Lower lobe of right lung (tissue), 2 donors: Measurements from ENCODE around the gene COLEC11. TPM values are rescaled to one million over a fixed set of nuclear protein-coding genes. Genes with fewer than 3 reads are reported as not detected.
A peak's percentile ranks its signal among the peaks of the same experiment; 100 is the strongest.

Experiments
- ATAC-seq, 2 donors: fragments of 200-7000 bp; cut with Tn5 transposase; one replicate each; pipeline ENCODE4 v1.9.1; 2020 to 2022; ENCODE audit warnings: mild to moderate bottlenecking in 2 of 2, moderate library complexity in 2 of 2
- DNase-seq: peaks from one replicate; pipeline ENCODE4 v3.0.0-alpha.2; 2020
- H3K27ac ChIP-seq: fragments of 200-600 bp; one replicate; pipeline ENCODE4 v1.8.0; 2022
- H3K27me3 ChIP-seq: fragments of 200-600 bp; one replicate; pipeline ENCODE4 v1.8.0; 2022; ENCODE audit warnings: low read depth
- H3K36me3 ChIP-seq: fragments of 200-600 bp; one replicate; pipeline ENCODE4 v1.8.0; 2022; ENCODE audit warnings: mild to moderate bottlenecking
- H3K4me1 ChIP-seq: fragments of 200-600 bp; one replicate; pipeline ENCODE4 v1.8.0; 2022
- H3K4me3 ChIP-seq: fragments of 200-600 bp; one replicate; pipeline ENCODE4 v1.8.0; 2022; ENCODE audit warnings: mild to moderate bottlenecking
- H3K9me3 ChIP-seq: fragments of 200-600 bp; one replicate; pipeline ENCODE4 v1.8.0; 2022
- intact Hi-C: fragments of 100-400 bp; cut with DNase I; formaldehyde crosslinking; loops from one replicate; pipeline ENCODE4 v1.11.0; 2022
- total RNA-seq: library from RNA; stranded (reverse); fragmentation: NEBNext Ultra II Directional; extraction: Animal tissue kit (Norgen Biotek cat#: 25700); gene quantifications from one replicate; pipeline ENCODE4 v1.2.1, GENCODE V29; 2021
- TF ChIP-seq, protein P1 (sequence below): fragments of 200-600 bp; IDR thresholded peaks from one replicate; pipeline ENCODE4 v1.8.0; 2022; ENCODE audit warnings: antibody characterized with exemption, mild to moderate bottlenecking
- donor health status: DM: no; HTN: yes; CAD: no; lungs with severe emphysema.

The COLEC11 gene
- total RNA-seq, 1 donor from 2014 or later = 0.30 TPM

DNA sequence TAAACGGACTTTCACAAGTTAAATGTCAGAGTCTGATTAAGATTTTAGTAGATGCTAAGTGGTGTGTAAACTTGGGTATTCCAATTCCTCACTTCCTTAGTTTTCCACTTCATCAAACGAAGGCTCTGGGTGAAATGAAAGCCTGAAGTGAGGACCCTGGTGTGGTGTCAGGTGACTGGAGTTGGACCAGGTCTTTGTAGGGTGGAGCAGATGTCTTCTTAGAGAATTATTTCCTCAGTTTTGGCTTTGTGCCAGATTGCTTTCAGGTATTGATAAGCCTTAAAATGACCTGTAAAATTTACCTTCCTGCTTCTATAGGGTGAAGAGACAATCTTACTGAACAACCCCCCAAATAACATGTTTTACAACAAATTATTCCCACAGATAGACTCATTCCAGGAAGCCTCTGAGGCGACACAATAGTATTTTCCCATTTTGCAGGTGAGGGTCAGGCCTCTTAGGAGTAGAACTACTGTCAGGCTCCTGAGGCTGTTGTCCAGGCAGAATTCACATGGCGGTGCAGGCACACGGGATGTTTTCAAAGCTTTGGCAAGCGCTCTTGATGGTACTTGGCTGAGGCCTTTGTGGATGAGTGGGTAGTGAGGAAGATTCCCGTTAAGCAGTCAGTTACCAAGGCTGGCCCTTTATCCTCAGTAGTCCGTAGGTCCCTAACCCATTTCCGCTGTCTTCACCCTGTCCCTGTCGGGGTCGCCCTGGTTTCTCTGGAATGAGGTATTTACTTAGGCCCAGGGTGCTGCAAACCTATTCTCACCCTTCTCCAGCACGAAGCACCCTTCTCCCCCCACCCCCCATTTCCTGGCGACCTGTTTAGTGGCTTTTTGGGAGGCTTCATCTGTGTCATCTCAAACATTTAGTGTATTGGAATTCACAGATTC is 13.3 kb upstream of the COLEC11 start:
- Histone ChIP-seq H3K4me1 (peaks cover 32% of the 10 kb centered on the region), H3K9me3 (no peaks in the 10 kb centered on the region), H3K27ac (no peak overlapping the region), H3K27me3 (no peaks in the 10 kb centered on the region), H3K4me3 (no peak overlapping the region), H3K36me3 (peaks cover 81% of the 10 kb centered on the region)
- ATAC-seq (no peak), DNase-seq (no peak)
- TF ChIP-seq, protein P1, sequence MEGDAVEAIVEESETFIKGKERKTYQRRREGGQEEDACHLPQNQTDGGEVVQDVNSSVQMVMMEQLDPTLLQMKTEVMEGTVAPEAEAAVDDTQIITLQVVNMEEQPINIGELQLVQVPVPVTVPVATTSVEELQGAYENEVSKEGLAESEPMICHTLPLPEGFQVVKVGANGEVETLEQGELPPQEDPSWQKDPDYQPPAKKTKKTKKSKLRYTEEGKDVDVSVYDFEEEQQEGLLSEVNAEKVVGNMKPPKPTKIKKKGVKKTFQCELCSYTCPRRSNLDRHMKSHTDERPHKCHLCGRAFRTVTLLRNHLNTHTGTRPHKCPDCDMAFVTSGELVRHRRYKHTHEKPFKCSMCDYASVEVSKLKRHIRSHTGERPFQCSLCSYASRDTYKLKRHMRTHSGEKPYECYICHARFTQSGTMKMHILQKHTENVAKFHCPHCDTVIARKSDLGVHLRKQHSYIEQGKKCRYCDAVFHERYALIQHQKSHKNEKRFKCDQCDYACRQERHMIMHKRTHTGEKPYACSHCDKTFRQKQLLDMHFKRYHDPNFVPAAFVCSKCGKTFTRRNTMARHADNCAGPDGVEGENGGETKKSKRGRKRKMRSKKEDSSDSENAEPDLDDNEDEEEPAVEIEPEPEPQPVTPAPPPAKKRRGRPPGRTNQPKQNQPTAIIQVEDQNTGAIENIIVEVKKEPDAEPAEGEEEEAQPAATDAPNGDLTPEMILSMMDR = no peak
- intact Hi-C loops = no loop called here

DNA sequence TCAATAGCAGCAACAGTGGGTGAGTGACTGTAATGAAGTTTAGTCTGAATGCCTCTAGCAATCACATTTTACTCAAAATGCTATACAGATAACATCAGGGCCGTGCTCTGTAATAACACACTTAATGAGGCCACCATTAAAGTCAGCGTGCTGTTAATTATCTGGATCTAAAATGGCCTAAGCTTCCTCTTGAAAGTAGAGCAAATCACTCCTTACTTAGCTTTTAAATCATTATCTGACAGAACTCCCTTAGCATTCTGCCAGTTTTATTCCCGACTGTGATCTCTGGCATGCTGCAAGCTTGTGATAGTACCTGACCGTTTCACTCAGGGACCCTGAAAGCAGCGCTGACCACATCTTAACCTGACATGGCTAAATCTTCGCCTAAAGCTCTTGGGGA is 10.8 kb upstream of the COLEC11 start:
- DNase-seq (no peak), ATAC-seq (no peak)
- H3K27ac ChIP-seq = peak overlapping the region; percentile 80
- intact Hi-C loops = no loop called here
- no peaks in the 10 kb centered on the region for H3K27me3 ChIP-seq
- peaks cover 57% of the 10 kb centered on the region for H3K36me3 ChIP-seq
- no peaks in the 10 kb centered on the region for H3K9me3 ChIP-seq
- TF ChIP-seq, protein P1 = no peak
- H3K4me1 ChIP-seq = peaks cover 8% of the 10 kb centered on the region
- no peak overlapping the region for H3K4me3 ChIP-seq

DNA sequence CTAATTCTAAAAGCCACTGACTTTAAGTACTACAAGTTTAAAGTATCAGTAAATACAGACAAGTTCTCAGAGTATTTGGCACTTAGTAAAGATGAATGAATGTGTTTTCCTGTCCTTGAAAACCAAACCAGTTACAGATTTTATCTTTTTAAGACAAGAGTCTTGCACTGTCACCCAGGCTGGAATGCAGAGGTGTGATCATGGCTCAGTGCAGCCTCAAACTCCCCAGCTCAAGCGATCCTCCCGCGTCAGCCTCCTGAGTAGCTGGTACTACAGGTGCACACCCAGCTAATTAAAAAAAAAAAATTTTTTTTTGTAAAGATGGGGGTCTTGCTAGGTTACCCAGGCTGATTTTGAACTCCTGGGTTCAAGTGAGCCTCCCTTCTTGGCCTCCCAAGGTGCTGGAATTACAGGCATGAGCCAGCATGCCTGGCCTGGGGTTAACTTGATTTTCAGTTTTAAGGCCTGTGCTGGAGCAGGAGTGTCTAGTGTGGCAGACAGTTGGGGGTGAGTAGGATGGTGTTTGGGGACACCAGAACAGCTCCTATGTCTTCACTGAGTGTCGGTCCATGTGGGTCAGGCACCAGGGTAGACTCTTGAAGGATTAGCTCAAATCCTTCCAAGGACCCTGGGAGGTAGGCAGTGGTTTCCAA is 10.2 kb upstream of the COLEC11 start:
- Histone ChIP-seq H3K9me3 (no peaks in the 10 kb centered on the region), H3K27me3 (no peaks in the 10 kb centered on the region), H3K4me3 (peak overlapping the region; percentile 33), H3K36me3 (peaks cover 50% of the 10 kb centered on the region), H3K27ac (peak overlapping the region; percentile 80), H3K4me1 (peaks cover 3% of the 10 kb centered on the region)
- intact Hi-C loops = no loop called here
- DNase-seq (no peak), ATAC-seq (peak in 1 of 2 donors; percentile 19)
- TF ChIP-seq, protein P1 = no peak

DNA sequence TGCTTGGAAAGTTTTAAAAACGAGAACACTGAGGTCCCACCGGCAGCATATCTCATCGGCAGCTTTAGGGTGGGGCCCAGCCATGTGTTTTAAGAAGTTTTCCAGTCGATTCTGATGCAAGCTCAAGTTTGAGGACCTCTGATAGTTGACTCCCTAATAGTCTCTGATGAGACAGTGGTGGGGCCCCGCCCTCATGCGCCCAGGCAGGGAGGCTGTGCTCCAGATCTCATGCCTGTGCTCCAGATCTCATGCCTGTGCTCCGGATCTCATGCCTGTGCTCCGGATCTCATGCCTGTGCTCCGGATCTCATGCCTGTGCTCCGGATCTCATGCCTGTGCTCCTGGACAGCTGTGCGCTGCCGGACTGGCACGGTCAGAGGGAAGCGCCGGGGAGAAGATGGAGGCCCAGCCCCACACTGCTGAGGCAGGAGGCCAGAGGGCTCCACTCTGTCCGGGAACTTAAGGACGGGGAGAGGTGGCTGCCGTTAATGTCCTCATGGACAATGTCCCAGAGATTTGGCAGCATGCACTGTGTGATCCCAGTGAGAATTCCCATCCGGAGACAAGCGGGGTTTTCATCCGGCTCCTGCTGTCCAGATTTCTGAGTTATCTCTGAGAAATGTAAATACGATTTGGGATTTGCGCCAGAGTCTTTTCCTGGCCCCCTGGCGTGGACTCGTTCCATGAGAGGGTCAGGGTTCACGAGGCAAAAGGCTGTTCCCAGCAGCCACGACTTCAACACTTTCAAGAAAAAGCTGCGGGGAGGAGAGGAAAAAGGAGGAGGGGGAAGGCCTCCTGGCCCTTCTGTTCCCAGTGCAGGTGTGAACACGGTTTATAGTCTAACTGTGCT is 9.4 kb upstream of the COLEC11 start:
- Histone ChIP-seq H3K36me3 (peaks cover 43% of the 10 kb centered on the region), H3K4me1 (peaks cover 3% of the 10 kb centered on the region), H3K4me3 (peak overlapping the region; percentile 33), H3K9me3 (no peaks in the 10 kb centered on the region), H3K27me3 (no peaks in the 10 kb centered on the region), H3K27ac (peak overlapping the region; percentile 80)
- DNase-seq (no peak), ATAC-seq (peak; percentile 63 to 83)
- intact Hi-C loops = no loop called here
- TF ChIP-seq, protein P1 = no peak

DNA sequence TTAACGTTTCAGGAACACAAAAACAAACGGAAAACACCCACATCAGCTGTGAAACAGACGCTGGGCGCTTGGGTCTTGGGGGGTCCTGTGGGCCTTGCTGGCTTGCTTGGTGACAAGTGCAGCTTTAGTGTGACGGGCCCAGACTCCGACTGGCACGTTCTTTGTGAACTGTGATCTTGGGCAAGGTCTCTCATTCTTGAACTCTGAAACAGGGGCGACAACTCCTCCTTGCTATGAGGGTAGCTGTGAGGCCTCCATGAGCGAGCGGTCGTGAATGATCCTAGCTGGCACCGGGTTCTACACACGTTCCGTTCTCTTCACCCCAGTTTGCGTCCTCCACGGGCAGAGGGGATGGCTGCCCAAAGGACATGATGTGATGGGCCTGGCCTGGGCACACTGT is 8.7 kb upstream of the COLEC11 start:
- Histone ChIP-seq H3K27me3 (no peaks in the 10 kb centered on the region), H3K4me3 (no peak overlapping the region), H3K27ac (peak overlapping the region; percentile 80), H3K4me1 (peaks cover 3% of the 10 kb centered on the region), H3K36me3 (peaks cover 35% of the 10 kb centered on the region), H3K9me3 (no peaks in the 10 kb centered on the region)
- TF ChIP-seq, protein P1 = no peak
- no peak for ATAC-seq
- intact Hi-C loops = no loop called here
- no peak for DNase-seq
